Ishikawa (cell line): Measurements from ENCODE around the gene HIF1A.

ENCODE experiments used
- CEBPB ChIP-seq: IDR thresholded peaks from 2 replicates; pipeline ENCODE4 v1.6.1; 2012
- CREB1 ChIP-seq: IDR thresholded peaks from 2 replicates; pipeline ENCODE4 v1.6.1; 2012; ENCODE audit warnings: low read depth
- EGR1 ChIP-seq: IDR thresholded peaks from 2 replicates; pipeline ENCODE4 v1.6.1; 2012
- EP300 ChIP-seq: IDR thresholded peaks from 2 replicates; pipeline ENCODE4 v1.6.1; 2012; ENCODE audit warnings: borderline replicate concordance
- FOXM1 ChIP-seq: IDR thresholded peaks from 2 replicates; pipeline ENCODE4 v1.6.1; 2012; ENCODE audit warnings: low read depth, borderline replicate concordance
- MAX ChIP-seq: IDR thresholded peaks from 2 replicates; pipeline ENCODE4 v1.6.1; 2012
- NFIC ChIP-seq: IDR thresholded peaks from 2 replicates; pipeline ENCODE4 v1.6.1; 2012
- RAD21 ChIP-seq: IDR thresholded peaks from 2 replicates; pipeline ENCODE4 v1.6.1; 2012; ENCODE audit warnings: low read depth
- REST ChIP-seq: IDR thresholded peaks from 2 replicates; pipeline ENCODE4 v1.6.1; 2012; ENCODE audit warnings: low read depth, mild to moderate bottlenecking
- TAF1 ChIP-seq: IDR thresholded peaks from 2 replicates; pipeline ENCODE4 v1.6.1; 2012; ENCODE audit warnings: low read depth, mild to moderate bottlenecking
- TCF12 ChIP-seq: IDR thresholded peaks from 2 replicates; pipeline ENCODE4 v1.6.1; 2012; ENCODE audit warnings: low read depth
- TEAD4 ChIP-seq: IDR thresholded peaks from 2 replicates; pipeline ENCODE4 v1.6.1; 2012
- USF1 ChIP-seq: IDR thresholded peaks from 2 replicates; pipeline ENCODE4 v1.6.1; 2012
- YY1 ChIP-seq: IDR thresholded peaks from 2 replicates; pipeline ENCODE4 v1.6.1; 2012; ENCODE audit warnings: low read depth
- ZBTB7A ChIP-seq: IDR thresholded peaks from 2 replicates; pipeline ENCODE4 v1.6.1; 2012; ENCODE audit warnings: low read depth

Gene HIF1A

GRCh38 chr14:61768240-61768639 lies 72.9 kb downstream of the HIF1A start:
- TF ChIP-seq FOXM1 (no peak), TCF12 (no peak), NFIC (no peak), MAX (no peak), USF1 (no peak), TEAD4 (no peak), CREB1 (no peak), REST (no peak), TAF1 (no peak), EGR1 (no peak), ZBTB7A (no peak), RAD21 (no peak), CEBPB (no peak), YY1 (no peak), EP300 (no peak)

- TF ChIP-seq EGR1 (no peak), ZBTB7A (no peak), FOXM1 (no peak), MAX (no peak), EP300 (no peak), TAF1 (no peak), RAD21 (no peak), CEBPB (no peak), TEAD4 (no peak)
Measured at GRCh38 chr14:61769893-61770292, 74.6 kb downstream of the HIF1A start.

GRCh38 chr14:61774861-61775260 lies 79.5 kb downstream of the HIF1A start:
- TF ChIP-seq EP300 (no peak), TCF12 (no peak), RAD21 (no peak), YY1 (no peak), CREB1 (no peak), FOXM1 (no peak)

GRCh38 chr14:61780125-61780524 lies 84.8 kb downstream of the HIF1A start:
- TF ChIP-seq CREB1 (no peak), ZBTB7A (no peak), TCF12 (no peak), CEBPB (no peak), NFIC (no peak), TAF1 (no peak)

GRCh38 chr14:61797309-61797708 lies 102.0 kb downstream of the HIF1A start:
- TF ChIP-seq TCF12 (no peak), YY1 (no peak), ZBTB7A (no peak), FOXM1 (no peak), REST (no peak), USF1 (no peak), CREB1 (no peak), TEAD4 (no peak), TAF1 (no peak), EP300 (no peak)
